RWPE2 (cell line): ENCODE data around the gene OR51I2.

Experiments
- ATAC-seq: fragments of 200-7000 bp; cut with Tn5 transposase; 3 replicates; pipeline ENCODE4 v1.9.1; 2021; ENCODE audit warnings: low read depth
- DNase-seq: peaks from one replicate; pipeline ENCODE4 v3.0.0-alpha.2; 2020; ENCODE audit warnings: low spot score
- H3K27ac ChIP-seq: fragments of 450-650 bp; 2 replicates; pipeline ENCODE4 v1.5.1; 2017; ENCODE audit warnings: mild to moderate bottlenecking; ENCODE audit not compliant: poor library complexity, severe bottlenecking
- H3K27me3 ChIP-seq: fragments of 250-450 bp; sonication (Bioruptor Pico); 2 replicates; pipeline ENCODE4 v1.5.1; 2021; ENCODE audit warnings: mild to moderate bottlenecking, moderate library complexity; ENCODE audit not compliant: insufficient read depth, poor library complexity, severe bottlenecking
- H3K36me3 ChIP-seq: fragments of 250-450 bp; sonication (Bioruptor Pico); 2 replicates; pipeline ENCODE4 v1.5.1; 2020; ENCODE audit warnings: low read depth, mild to moderate bottlenecking, moderate library complexity
- H3K4me1 ChIP-seq: fragments of 250-450 bp; sonication (Bioruptor Pico); 2 replicates; pipeline ENCODE4 v1.5.1; 2021; ENCODE audit warnings: mild to moderate bottlenecking, moderate library complexity; ENCODE audit not compliant: insufficient read depth, poor library complexity, severe bottlenecking
- H3K4me3 ChIP-seq: fragments of 250-450 bp; sonication (Bioruptor Pico); 2 replicates; pipeline ENCODE4 v1.5.1; 2021; ENCODE audit warnings: mild to moderate bottlenecking, moderate library complexity; ENCODE audit not compliant: severe bottlenecking
- H3K9me3 ChIP-seq: fragments of 250-450 bp; sonication (Bioruptor Pico); 2 replicates; pipeline ENCODE4 v1.5.1; 2021; ENCODE audit warnings: mild to moderate bottlenecking, moderate library complexity; ENCODE audit not compliant: severe bottlenecking
- CTCF ChIP-seq: fragments of 450-650 bp; IDR thresholded peaks from one replicate; pipeline ENCODE4 v1.5.1; 2017; ENCODE audit warnings: mild to moderate bottlenecking, moderate library complexity; ENCODE audit not compliant: poor library complexity, severe bottlenecking

OR51I2 gene

GRCh38 chr11:5441414-5441813 lies 7.7 kb upstream of the OR51I2 start, which contains the start of gene OR51I1:
OR51I1 (minus strand) TSS chr11:5441514; CDS start chr11:5441514, 0 bp downstream.
- Histone ChIP-seq H3K4me3 (no peak within 1 kb of the TSS), H3K4me1 (no peaks in the 10 kb centered on the region), H3K27me3 (peaks cover 2% of the 10 kb centered on the region), H3K9me3 (no peaks in the 10 kb centered on the region), H3K27ac (no peak within 1 kb of the TSS), H3K36me3 (no peaks in the 10 kb centered on the region)
- no peak for ATAC-seq
- TF ChIP-seq CTCF = no peak
- DNase-seq = no peak

GRCh38 chr11:5443835-5444393 lies 5.2 kb upstream of the OR51I2 start:
- DNase-seq (no peak), ATAC-seq (no peak)
- no peaks in the 10 kb centered on the region for H3K36me3 ChIP-seq
- no peaks in the 10 kb centered on the region for H3K4me1 ChIP-seq
- no peaks in the 10 kb centered on the region for H3K9me3 ChIP-seq
- no peaks in the 10 kb centered on the region for H3K27me3 ChIP-seq
- no peak overlapping the region for H3K27ac ChIP-seq
- TF ChIP-seq CTCF = no peak
- H3K4me3 ChIP-seq = no peak overlapping the region

- TF ChIP-seq CTCF = no peak
- no peak overlapping the region for H3K4me3 ChIP-seq
- no peak overlapping the region for H3K27ac ChIP-seq
- ATAC-seq = no peak
- DNase-seq = no peak
- H3K27me3 ChIP-seq = no peaks in the 10 kb centered on the region
- no peaks in the 10 kb centered on the region for H3K9me3 ChIP-seq
- no peaks in the 10 kb centered on the region for H3K4me1 ChIP-seq
- H3K36me3 ChIP-seq = no peaks in the 10 kb centered on the region
These were observed 309 bp downstream of the OR51I2 start for GRCh38 chr11:5449432-5449831.

GRCh38 chr11:5460983-5461621 lies 12.0 kb downstream of the OR51I2 start:
- no peak overlapping the region for H3K27ac ChIP-seq
- no peak overlapping the region for H3K4me3 ChIP-seq
- no peaks in the 10 kb centered on the region for H3K36me3 ChIP-seq
- peaks cover 4% of the 10 kb centered on the region for H3K27me3 ChIP-seq
- DNase-seq (no peak), ATAC-seq (no peak)
- no peaks in the 10 kb centered on the region for H3K9me3 ChIP-seq
- H3K4me1 ChIP-seq = no peaks in the 10 kb centered on the region
- TF ChIP-seq CTCF = no peak

GRCh38 chr11:5467527-5467926 lies 18.4 kb downstream of the OR51I2 start:
- H3K27ac ChIP-seq = no peak overlapping the region
- no peak overlapping the region for H3K4me3 ChIP-seq
- H3K9me3 ChIP-seq = no peaks in the 10 kb centered on the region
- H3K36me3 ChIP-seq = no peaks in the 10 kb centered on the region
- peaks cover 3% of the 10 kb centered on the region for H3K27me3 ChIP-seq
- DNase-seq = no peak
- no peaks in the 10 kb centered on the region for H3K4me1 ChIP-seq
- ATAC-seq = no peak
- no peak for TF ChIP-seq CTCF
